Measurements from ENCODE around the gene PPP3R1.

The PPP3R1 gene

GRCh38 chr2:68256093-68256450 lies 3.7 kb upstream of the PPP3R1 start:
- DNase-seq = no peak

DNA sequence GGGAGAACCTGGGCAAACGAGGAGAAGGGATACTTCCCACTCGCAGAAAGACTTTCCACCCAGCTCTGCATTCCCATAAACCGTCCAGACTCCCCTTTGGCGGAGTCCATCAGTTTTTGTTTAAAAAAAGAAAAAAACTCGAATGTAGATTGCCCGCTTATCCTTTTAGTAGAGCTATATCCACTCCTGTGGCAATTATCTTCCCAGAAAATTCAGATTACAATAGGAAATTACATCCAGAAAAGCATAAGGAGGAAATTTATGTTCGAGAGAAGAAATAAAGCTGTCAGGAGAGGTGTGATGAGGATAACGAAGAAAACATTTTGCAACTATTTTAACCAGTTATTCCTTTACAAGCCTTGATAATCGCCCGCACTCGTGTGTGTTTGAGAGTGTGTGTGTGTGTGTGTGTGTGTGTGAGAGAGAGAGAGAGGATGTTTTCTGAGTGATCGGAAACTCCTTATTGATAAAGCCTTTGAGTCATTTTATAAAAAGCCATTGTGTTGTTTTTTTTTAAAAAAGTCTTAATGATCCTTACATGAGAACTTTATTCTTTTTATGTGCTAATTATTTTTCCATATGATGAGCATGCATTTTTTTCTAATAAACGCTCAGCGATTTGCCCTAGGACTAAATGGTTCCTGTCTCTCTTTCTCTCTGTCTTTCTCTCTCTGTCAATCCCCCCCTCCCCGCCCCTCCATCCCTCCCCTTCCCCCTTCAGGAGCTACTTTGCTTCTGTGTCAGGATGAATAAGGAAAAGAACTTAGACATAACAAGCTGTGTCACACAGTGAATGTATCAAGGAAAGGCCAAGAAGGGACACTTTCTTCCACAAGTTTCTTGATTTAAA lies 1.1 kb upstream of the PPP3R1 start:
- peak; percentile 35 for DNase-seq

GRCh38 chr2:68251855-68252399 lies 405 bp downstream of the PPP3R1 start:
- DNase-seq = peak; percentile 44

DNA sequence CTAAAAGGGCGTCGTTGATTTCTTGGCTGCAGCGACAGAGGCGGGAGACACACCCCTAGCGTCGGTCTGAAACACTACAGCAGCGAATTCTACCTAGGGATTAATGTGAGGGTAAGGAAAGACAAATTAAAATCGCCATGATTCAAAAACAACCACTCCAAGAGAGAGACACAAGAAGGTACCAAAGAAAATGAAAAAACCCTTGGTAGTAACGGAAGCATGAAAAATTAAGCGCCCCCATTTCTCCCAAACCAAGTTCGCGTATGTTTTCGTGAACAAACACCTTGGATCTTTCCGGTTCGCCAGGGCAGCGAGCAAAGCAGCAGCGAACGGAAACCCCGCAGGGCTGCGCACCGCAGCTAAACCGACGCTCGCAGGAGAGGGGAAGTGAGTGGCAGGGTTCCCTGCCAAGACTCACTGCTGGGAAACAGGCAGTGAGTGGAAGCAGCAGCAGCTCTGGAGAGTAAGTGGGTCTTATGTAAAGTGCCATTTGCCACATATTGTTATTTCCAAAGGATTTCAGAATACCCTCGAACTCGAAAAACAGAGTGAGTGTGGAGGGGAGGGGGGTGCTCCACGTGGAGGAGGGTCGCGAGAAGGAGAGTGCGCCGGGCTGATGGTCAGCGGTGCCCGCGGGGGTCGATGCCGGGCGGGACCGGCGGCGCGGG lies 1.0 kb downstream of the PPP3R1 start:
- peak; percentile 72 for DNase-seq

DNA sequence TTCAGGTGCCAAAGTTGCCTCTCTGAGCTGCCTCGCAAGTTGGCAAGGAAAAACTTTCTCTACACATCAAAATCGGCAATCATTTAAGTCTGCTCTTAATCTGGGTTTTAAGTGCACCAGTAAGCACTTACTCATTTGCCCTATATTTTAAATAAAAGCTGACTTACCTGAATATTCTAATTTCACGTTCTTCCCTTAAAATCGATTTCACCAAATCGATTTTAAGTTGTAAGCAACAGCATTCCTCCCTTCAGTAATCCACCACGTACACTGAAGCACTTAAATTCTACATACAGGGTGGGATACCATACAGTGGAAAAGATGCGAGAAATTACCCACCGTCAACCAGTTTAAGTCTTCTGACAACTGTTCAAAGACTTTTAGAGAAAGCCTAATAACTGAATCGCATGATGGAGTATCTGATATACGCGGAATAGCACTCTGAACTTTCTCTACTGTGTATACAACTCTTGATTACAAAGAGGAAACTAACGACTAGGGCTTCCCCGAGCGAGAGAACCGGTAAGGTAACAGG lies 1.6 kb downstream of the PPP3R1 start:
- DNase-seq = no peak

GRCh38 chr2:68250196-68250595 lies 2.1 kb downstream of the PPP3R1 start:
- no peak for DNase-seq

DNA sequence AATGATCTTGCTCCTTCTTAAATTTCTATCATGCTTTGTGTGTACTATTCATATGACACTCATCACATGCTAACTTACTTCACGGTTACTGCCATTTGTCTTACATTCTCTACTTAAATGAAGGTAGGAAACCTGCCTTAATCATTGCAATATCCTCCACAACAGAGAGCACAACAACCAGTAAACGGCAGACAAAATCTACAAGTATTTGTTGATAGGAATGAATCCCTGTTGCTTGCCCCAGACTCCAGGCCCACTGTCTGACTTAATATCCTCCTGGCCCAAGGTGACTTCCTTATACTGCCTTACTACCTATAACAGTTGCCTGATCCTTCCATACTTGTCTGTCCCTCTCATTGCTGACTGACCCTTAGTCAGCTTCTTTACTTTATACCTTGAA lies 3.5 kb downstream of the PPP3R1 start:
- DNase-seq = no peak

DNA sequence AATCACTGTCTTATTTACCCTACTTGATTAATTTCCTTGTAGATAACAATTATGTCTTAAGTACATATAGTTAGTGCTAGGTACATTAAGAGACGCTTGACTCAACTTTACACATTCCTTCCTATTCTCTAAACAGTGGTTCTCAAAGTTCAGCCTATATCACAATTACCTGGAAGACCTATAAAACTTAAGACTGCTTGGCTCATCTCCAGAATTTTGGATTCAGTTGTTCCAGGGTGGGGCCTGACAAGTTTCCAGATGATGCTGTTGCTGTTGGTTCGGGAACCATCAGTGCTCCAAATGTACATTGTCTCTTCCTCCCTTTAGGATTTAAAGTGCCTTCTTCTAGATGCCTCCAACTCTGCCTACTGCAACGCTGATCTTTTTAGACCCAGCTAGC lies 4.0 kb downstream of the PPP3R1 start:
- no peak for DNase-seq

DNA sequence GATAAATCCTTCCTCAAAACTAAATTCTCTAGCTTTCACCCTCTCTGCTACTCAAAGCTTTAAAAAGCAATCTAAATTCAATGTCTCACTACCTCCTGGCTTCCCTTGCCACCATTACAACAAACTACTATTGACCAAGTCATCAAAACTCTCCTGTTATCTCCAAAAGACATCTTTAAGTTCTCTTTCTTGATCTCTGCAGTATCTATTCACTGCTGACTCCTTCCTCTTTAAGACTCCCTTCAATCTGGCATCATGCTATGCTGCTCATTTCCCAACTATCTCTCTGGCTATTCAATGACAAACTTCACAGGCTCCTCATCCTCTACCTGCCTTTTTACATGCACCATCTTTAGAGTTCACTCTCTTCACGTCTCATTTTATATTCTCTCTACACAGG lies 5.9 kb downstream of the PPP3R1 start:
- no peak for DNase-seq

DNA sequence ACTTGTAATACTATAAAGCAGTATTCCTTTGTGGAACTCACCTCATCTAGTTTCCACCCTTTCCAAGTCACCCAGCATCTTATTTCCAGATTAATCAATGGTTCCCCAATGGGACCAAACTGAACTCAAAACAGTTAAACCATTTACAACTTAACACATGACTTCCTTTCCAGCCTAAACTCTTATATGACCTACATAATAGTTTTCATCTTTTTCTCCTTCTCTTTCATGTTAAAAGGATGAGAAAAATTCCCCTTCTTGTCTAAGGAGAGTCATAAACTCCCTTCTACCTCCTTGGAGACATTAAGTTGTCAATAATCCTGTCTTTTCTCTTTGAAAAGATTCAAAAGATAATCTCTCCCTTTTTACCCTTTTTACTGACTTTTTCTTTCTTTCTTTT lies 6.7 kb downstream of the PPP3R1 start:
- DNase-seq = no peak

DNA sequence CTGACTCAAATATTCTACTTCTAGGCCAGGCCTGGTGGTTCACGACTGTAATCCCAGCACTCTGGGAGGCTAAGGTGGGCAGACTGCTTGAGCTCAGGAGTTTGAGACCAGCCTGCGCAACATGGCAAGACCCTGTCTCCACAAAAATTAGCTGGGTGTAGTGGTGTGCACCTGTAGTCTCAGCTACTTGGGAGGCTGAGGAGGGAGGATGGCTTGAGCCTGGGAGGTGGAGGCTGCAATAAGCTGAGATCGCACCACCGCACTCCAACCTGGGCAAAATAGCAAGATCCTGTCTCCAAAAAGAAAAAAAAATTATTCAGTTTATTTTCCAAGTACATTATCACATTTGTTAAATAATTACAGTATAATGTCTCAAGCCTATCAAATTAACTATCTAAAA lies 7.3 kb downstream of the PPP3R1 start:
- no peak for DNase-seq

DNA sequence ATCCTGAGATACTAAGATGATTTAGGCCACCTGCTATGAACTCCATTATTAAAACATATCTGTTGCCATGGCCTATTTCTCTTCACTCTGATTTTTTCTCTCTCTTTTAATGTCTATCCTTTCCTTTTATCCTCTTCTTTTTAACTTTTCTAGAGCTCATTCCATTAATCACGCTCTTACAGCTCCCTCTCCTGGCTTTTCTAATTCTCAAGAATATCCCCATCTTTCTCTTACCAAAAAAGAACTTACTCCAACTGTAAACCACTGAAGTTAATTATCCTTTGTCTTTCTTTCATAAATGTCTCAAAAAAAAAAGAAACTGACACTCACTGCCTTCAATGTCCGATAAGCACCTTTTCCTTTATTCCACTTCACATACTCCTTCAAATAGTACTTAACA lies 7.9 kb downstream of the PPP3R1 start:
- DNase-seq = no peak

DNA sequence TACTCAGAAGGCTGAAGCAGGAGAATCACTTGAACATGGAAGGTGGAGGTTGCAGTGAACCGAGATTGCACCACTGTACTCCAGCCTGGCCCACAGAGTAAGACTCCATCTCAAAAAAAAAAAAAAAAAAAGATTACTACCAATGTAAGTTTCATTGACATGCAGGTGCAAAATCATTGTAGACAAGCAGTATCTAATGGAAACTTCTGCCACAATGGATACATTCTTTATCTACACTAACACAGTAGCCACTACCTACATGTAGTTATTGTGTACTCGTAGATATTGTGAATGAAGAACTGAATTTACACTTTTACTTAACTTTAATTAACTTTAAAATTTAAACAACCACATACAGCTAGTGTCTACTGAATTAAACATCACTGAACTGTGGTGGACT lies 10.6 kb downstream of the PPP3R1 start:
- DNase-seq = no peak

DNA sequence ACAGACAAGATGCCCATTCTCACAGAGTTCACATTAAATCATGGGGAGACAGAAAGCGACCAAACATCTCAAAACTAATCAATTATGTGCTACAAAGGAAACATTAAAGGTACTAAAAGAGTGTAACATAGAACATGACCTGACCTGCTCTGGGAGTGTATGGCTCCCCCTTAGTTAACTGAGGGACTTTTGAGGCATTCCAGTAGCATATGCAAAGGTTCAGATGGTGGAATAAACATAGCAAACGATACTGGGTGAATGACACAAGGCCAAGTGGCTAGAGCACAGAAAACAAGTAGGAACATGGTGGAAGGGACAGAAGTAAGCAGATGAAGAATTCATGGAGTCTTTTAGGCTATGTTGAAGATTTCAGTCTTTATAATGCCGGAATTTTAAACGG lies 11.9 kb downstream of the PPP3R1 start:
- DNase-seq = no peak

DNA sequence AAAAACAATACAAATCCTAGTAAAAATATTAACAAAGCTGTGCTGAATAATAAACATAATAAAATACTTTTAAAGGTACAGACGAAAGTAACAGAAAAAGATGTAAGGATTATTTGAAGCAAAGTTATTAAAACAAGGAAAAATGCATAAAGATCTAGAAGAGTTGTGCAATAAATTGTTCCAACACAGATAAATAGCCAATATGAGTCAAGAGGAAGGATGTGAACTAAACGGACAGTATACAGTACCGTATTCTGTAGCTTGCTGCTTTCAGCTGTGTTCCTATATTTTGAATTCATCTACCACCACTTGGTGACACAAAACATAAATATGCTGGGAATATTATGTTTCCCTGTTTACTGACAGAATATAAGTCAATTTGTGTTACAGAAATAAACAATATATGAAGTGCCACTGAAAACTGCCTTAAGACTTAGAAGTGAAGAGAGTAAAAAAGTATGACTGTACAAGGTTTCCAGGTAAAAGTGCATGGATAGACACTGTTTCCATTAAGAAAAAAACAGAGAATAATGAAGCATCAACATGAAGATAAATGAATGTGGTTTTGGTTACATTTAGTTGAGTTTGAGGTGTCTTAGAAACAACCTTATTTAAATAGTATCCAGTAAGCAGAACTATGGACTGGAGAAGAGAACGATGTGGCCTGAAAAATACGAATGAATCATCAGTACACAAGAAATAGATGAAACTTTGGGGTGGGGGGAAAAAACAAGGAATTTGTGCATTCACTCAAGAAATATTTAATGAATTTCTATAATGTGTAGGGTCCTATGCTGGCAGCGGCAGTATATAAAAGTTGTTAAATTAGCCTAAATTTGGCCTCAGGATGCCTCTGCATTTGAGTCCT lies 13.1 kb downstream of the PPP3R1 start:
- no peak for DNase-seq

GRCh38 chr2:68237976-68238580 lies 14.3 kb downstream of the PPP3R1 start:
- no peak for DNase-seq

- no peak for DNase-seq
Observed at GRCh38 chr2:68237404-68237803, 14.9 kb downstream of the PPP3R1 start.

DNA sequence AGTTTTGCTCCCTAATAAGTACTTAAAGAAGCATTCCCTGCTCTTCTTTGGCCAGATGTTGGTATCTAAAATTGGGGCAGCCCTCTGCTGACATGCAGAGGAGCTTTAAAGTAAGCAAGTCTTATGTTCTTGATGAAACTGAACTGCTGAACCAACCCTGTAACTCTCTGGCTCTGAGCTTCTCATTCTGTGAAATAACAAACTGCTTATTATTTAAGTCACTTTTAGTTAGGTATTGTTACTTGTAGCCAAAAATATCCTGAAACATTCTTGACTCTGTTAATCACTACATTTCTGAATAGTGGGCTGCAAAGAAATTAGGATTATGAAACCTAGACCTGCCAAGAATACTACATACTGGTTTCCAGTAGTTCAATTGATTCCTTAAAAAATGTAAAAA lies 15.5 kb downstream of the PPP3R1 start:
- DNase-seq = no peak

- no peak for DNase-seq
Observed at GRCh38 chr2:68236103-68236734, 16.1 kb downstream of the PPP3R1 start.

DNA sequence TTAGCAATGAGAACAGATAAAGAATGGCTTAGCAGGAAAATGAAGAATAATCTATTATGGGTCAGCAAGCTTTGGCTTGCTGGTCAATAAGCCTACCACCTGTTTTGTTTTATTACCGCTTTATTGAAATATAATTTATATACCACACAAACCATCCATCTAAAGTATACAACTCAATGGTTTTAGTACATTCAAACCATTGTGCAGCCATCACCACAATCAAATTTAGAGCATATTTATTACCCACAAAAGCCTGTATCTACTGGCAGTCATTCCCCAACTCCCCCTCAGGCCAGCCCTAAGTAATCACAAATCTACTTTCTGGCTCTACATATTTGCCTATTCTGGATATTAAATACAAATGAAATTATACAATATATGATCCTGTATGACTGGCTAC lies 17.2 kb downstream of the PPP3R1 start:
- no peak for DNase-seq

GRCh38 chr2:68234405-68234804 lies 17.9 kb downstream of the PPP3R1 start:
- no peak for DNase-seq

DNA sequence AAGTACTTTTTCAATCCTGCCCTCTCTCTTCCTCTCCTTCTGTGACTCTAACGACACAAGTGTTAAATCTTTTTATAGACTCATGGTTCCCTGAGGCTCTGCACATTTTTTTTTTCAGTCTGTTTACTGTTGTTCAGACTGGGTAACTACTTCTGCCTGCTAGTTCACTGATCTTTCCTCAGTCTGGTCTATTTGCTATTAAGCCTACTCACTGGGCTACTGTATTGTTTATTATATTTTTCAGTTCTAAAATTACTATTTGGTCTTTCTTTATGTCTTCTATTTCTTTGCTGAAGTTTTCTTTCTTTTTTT lies 21.3 kb downstream of the PPP3R1 start:
- no peak for DNase-seq
